ENCODE data around the gene COL18A1.

COL18A1 gene

DNA sequence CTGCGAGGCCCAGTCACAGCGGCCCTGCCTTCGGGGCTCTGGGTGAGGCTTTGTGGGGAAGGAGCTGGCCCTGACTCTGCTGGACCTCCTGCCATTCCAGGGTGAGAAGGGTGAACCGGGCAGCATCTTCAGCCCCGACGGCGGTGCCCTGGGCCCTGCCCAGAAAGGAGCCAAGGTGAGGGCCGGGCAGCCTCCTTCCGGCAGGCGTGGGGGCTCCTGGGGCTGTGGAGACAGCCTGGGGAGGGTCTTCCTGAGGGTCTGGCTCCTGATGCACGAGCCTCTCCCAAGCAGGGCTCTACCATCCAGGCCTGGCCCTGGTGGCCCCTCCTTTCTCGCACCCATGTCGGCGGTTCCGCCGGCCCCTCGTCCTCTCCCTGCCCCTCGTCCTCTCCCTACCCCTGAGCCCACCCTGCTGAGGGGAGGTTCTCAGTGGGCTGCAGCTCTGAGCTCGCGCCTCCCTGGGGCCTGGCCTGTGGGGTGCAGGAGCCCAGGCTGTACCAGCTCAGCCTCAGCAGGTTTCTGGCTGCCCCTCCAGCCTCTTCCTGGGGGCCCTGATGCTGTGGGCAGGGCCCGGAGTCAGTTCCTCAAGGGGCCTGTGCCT is 88.5 kb downstream of the COL18A1 start:
- DNase-seq = no peak
- TF ChIP-seq GATA1 (IDR thresholded peaks at IDR 0.05; ENCODE audit: low read depth, low read length) (no peak), POLR2A (IDR thresholded peaks at IDR 0.05; ENCODE audit: low read length) (no peak)

DNA sequence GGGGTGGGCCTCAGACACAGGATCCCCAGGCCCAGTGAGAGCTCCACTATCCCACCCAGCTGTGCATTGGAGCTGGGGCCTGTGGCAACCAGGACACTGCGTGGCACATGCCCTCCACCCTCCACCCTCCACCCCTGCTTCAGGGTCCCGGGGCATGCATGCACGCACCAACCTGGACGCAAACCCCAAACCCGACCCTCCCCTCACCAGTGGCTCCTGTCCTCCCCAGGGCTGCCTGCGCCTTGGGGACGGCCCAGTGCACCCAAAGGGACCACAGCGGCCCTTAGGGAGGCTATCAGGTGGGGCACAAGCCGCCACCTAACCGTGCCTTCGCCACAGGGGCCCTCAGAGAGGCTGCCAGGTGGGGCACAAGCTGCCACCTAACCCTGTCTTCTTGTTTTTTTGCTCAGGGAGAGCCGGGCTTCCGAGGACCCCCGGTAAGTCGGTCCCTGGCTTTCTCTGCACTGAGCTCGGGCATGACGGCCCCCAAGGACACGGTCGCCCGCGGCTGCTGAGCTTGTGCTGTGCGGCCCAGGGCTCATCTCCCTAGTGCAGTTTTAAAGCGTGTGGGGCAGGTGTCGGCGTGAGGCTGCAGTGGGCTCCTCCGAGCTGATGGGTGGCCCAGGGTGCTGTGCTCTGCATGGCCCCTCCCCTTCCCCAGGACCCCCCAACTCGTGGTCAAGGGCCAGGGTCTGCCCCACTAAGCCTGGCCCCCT is 89.3 kb downstream of the COL18A1 start:
- DNase-seq = no peak
- TF ChIP-seq POLR2A (IDR thresholded peaks at IDR 0.05; ENCODE audit: low read length) = no peak
- TF ChIP-seq GATA1 (IDR thresholded peaks at IDR 0.05; ENCODE audit: low read depth, low read length) = no peak

DNA sequence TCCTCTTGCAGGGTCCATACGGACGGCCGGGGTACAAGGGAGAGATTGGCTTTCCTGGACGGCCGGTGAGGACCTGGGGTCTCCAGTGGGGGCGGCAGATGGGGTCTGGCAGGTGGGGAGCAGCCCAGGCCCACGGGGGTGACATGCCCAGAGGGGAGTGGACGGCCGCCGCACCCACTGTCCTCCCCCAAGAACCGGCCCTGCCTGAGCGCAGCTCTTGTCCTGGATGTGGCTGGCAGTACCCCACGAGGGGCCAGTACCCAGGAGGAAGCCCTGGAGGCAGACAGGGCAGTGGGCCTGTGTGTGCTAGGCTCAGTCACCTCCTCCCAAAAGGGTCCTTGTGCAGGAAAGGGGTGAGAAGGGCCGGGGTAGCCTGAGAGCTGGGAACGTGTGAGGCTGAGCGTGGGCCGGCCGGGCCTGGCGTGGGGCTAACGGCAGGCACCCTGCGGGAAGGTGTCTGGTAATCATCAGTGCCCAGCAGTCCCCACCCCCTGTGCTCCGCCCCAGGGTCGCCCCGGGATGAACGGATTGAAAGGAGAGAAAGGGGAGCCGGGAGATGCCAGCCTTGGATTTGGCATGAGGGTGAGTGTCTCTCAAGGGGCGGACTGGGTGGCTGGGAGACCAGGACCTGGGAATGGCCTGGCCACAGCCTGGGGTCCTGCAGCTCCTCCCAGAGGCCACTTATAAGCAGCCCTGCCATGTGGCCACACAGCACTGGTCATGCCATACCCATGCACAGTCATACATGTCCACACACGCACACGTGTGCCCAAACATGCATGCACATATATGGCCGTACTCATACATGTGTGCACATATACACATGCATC is 90.1 kb downstream of the COL18A1 start:
- TF ChIP-seq GATA1 (IDR thresholded peaks at IDR 0.05; ENCODE audit: low read depth, low read length) (no peak), POLR2A (IDR thresholded peaks at IDR 0.05; ENCODE audit: low read length) (no peak)
- DNase-seq = no peak

DNA sequence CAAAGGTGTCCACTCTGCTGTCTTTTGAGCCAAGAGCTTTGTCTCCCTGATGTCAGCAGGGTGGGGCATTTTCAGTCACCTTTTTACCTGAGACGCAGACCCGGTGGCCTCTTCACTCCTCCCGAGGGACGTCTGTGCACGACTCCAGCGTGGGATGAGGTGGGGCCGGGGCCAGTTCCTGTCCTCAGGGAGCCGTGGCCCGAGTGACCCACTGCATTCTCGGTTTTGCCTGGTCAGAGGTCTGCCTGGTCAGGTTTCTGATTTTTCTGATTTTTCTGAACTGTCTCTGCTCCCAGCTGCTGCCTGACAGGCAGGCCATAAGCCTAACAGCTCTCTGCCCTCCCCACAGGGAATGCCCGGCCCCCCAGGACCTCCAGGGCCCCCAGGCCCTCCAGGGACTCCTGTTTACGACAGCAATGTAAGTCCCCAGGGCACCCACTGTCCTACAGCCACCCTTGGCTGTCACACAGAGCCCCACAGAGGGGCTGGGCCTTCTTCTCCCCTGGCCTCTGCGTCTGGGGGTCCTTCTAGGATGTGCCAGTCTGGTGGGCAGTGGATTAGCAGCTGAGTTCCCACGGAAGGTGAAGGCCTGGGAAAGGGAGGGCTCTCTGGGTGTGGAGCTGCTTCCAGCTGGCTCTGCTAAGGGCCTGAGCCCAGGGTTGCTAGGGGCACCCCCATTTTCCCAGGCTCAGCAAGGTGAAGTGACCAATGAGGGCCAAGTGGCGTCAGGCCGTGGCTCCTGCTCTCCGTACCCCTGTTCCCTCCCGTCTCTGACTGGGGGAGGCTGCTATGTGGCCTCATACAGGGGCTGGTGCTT is 91.4 kb downstream of the COL18A1 start:
- DNase-seq = no peak
- no peak for TF ChIP-seq GATA1 (IDR thresholded peaks at IDR 0.05; ENCODE audit: low read depth, low read length)
- TF ChIP-seq POLR2A (IDR thresholded peaks at IDR 0.05; ENCODE audit: low read length) = no peak

DNA sequence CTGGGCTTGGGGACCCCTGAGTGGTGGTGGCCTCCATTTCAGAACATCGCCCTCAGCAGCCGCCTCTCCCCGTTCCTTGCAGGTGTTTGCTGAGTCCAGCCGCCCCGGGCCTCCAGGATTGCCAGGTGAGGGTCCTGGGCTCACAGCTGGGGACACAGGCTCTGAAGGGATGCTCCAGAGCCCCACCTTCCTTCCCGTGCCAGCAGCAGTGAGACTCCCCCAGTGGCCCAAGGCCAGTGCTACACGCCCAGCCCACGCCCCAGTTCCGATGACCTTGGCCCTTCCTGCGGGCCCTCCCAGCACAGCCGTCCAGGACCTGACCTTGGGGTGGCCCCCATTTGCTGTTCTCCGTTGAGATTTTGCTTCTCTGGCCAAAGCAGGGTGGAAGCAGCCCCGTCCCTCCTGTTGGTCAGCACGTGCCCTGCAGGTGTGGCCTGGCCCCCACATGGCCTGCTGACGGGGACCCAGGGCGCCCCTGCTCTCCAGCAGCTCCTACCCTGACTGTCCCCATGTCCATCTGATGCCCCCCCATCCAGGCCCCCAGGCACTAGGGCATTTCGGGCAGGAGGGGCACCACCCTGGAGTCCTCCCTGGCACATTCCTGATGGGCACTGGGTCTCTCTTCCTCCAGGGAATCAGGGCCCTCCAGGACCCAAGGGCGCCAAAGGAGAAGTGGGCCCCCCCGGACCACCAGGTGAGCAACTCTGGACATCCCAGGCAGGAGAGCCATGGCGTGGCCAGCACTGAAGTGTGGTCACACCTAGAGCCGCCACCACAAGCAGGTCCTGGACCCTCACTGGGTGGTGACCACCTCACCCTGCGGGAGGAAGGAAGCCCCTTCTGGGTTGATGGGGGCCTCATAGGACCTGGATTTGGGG is 92.2 kb downstream of the COL18A1 start:
- TF ChIP-seq GATA1 (IDR thresholded peaks at IDR 0.05; ENCODE audit: low read depth, low read length) (no peak), POLR2A (IDR thresholded peaks at IDR 0.05; ENCODE audit: low read length) (no peak)
- DNase-seq = no peak

DNA sequence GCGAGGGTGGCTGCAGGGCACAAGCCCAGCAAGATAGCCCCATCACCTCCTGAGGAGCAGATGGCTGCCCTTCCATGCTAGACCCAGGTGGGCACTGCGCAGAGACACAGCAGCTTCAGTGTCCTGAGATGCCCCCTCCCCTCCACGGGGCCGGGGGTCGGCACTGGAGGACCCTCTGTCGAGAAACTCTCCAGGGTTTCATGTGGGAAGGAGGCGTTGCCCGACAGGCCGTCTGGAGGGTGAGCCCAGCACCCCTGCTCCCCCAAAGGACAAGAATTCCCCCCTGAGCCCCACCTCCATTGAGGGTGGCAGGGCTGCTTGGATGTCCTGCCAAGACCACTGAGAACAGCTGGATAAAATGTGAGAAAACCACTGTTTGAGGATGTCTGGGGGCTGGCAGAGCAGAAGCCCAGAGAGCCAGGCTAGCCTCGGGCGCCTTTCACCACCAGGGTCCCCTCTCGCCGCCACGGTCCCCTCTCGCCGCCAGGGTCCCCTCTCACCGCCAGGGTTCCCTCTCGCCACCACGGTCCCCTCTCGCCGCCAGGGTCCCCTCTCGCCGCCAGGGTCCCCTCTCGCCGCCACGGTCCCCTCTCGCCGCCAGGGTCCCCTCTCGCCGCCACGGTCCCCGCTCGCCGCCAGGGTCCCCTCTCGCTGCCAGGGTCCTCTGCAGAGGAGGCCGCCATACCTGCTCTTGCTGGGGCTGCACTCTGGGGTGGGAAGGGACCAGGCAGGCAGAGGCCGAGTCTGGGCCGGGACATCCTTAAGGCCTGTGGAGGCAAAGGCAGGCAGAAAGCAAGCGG is 93.1 kb downstream of the COL18A1 start:
- no peak for DNase-seq

DNA sequence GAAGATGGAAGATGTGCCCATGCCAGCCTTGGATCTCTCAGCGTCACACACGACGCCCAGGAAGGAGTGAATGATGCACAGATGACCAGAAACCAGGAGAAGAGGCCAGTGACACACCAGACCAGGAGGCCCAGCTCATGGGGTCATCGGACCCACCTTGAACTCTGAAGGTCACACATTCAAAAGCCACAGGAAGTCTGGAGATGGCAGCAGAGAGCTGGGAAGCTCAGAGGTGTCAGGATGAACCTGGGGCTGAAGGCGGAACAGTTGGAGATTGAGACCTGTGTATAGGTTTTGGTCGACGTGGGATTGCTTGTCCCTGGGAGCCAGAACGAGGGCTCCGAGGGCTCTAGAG is 93.7 kb downstream of the COL18A1 start:
- DNase-seq = no peak
- TF ChIP-seq POLR2A (IDR thresholded peaks at IDR 0.05; ENCODE audit: low read length) (no peak), GATA1 (IDR thresholded peaks at IDR 0.05; ENCODE audit: low read depth, low read length) (no peak)

More for the DNA sequence above, 93.1 kb downstream of the COL18A1 start:
- no peak for TF ChIP-seq GATA1 (IDR thresholded peaks at IDR 0.05; ENCODE audit: low read depth, low read length)
- TF ChIP-seq POLR2A (IDR thresholded peaks at IDR 0.05; ENCODE audit: low read length) = no peak

DNA sequence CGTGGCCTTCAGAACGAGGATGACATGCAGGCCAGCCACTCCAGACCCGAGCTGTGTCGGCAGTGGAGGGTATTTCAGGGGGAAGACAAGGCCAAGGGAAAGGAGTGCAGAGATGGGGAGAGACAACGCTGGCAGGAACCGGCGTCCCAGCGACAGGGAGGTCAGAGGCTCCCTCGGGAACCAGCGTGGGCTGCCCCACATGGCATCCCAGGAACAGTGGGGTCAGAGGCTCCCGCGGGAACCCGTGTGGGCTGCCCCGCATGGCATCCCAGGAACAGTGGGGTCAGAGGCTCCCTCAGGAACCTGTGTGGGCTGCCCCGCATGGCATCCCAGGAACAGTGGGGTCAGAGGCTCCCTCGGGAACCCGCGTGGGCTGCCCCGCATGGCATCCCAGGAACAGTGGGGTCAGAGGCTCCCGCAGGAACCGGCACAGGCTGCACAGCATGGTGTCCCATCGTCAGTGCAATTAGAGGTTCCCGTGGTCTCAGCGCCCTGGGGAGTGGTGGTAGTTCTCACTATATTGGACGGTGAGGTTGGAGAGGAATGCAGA is 94.3 kb downstream of the COL18A1 start:
- DNase-seq = no peak
- TF ChIP-seq GATA1 (IDR thresholded peaks at IDR 0.05; ENCODE audit: low read depth, low read length) (no peak), POLR2A (IDR thresholded peaks at IDR 0.05; ENCODE audit: low read length) (no peak)

DNA sequence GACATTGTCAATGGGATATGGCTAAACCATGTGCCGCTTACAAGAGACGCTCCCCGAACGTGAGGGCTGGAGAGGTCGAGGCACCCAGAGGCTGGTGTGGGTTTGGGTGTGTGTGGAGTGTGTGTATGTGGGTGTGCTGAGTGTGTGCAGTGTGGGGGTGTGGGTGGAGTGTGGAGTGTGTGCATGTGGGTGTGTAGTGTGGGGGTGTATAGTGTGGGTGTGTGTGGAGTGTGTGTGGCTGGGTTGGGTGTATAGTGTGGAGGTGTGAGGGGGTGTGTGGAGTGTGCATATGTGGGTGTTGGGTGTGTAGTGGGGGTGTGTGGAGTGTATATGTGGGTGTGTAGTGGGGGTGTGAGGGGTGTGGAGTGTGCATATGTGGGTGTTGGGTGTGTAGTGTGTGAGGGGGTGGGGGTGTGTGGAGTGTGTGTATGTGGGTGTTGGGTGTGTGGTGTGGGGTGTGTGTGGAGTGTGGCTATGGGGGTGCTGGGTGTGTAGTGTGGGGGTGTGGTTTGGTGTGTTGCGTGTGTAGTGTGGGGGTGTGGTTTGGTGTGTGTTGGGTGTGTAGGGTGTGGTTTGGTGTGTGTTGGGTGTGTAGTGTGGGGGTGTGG is 95.1 kb downstream of the COL18A1 start:
- no peak for TF ChIP-seq POLR2A (IDR thresholded peaks at IDR 0.05; ENCODE audit: low read length)
- no peak for TF ChIP-seq GATA1 (IDR thresholded peaks at IDR 0.05; ENCODE audit: low read depth, low read length)

DNA sequence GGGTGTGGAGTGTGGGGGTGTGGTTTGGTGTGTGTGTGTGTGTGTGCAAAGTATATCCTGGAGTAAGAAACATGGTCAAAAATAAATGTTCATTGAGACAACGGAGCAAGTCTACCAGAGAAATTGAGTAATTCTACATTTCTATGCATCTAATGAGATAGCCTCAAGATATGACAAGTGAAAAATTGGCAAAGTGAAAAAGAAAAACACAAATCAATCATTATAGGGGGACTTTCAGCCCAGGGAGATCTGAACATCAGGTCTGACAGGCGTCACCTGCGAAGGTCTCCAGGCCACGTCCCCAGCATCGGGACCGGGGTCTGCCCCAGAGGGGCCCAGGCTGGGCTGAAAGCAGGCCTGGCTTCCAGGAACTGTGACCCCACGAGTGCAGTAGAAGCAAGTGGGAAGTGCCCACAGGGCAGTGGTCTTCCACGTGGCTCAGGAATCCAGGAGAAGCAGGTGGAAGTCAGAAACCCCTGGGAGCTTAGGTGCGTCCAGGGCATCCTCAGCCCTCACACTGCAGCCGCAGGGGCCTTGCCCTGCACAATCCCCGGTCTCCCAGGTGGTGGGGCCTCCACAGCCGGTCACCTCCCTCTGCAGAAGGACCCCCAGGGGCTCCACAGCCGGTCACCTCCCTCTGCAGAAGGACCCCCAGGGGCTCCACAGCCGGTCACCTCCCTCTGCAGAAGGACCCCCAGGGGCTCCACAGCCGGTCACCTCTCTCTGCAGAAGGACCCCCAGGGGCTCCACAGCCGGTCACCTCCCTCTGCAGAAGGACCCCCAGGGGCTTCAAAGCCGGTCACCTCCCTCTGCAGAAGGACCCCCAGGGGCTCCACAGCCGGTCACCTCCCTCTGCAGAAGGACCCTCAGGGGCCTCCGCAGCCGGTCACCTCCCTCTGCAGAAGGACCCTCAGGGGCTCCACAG is 96.4 kb downstream of the COL18A1 start:
- peak in 1 of 2 experiments; percentile 41 for DNase-seq

More for the DNA sequence above, 95.1 kb downstream of the COL18A1 start:
- DNase-seq = no peak

DNA sequence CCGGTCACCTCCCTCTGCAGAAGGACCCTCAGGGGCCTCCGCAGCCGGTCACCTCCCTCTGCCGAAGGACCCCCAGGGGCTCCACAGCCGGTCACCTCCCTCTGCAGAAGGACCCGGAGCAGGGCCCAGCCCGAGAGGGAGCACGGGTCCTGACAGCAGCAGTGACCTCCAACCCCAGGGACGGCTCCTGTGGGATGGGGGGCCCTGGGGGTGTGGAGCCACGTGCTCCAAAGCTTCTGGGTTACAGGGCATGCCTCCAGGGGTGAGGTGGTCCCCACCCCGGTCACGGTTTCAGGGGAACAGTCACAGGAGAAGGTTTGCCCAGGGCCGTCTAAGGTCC is 97.0 kb downstream of the COL18A1 start:
- no peak for DNase-seq
- TF ChIP-seq POLR2A (IDR thresholded peaks at IDR 0.05; ENCODE audit: low read length) (no peak), GATA1 (IDR thresholded peaks at IDR 0.05; ENCODE audit: low read depth, low read length) (no peak)

Measured in erythroblast (primary cell).